GM19468 (cell line): ENCODE measurements around the gene XKR3.
"Not testable (repeated sequence)": the region's sequence is repeated elsewhere in the genome, so short reads cannot be mapped to it uniquely, and the experiment has no call there.

ENCODE experiments used
- ATAC-seq: cut with Tn5 transposase; IDR thresholded peaks from one replicate; pipeline ENCODE4 v1.9.1; 2021; ENCODE audit warnings: mild to moderate bottlenecking, moderate library complexity, moderate number of reproducible peaks; ENCODE audit not compliant: unreplicated experiment; ENCODE audit errors: extremely low read depth

Gene XKR3

GRCh38 chr22:16824716-16825687 is at the start of gene XKR3:
XKR3 (minus strand) TSS chr22:16825411; CDS start chr22:16808073, 17,338 bp downstream.
- ATAC-seq, result no peak

- ATAC-seq, result not testable (repeated sequence)
Observed at GRCh38 chr22:16869640-16870039, 44.4 kb upstream of the XKR3 start.

GRCh38 chr22:16866167-16866566 is 41.0 kb upstream of the XKR3 start:
- no peak for ATAC-seq

GRCh38 chr22:16856851-16857250 is 31.6 kb upstream of the XKR3 start:
- ATAC-seq, result not testable (repeated sequence)

- ATAC-seq, result no peak
Observed at GRCh38 chr22:16854631-16855030, 29.4 kb upstream of the XKR3 start.

- ATAC-seq, result not testable (repeated sequence)
Observed at GRCh38 chr22:16851268-16851996, 26.2 kb upstream of the XKR3 start.

GRCh38 chr22:16847271-16847670 is 22.1 kb upstream of the XKR3 start:
- ATAC-seq, result no peak

GRCh38 chr22:16845881-16846280 is 20.7 kb upstream of the XKR3 start:
- ATAC-seq, result no peak

- ATAC-seq, result no peak
Observed at GRCh38 chr22:16845465-16845864, 20.3 kb upstream of the XKR3 start.

- no peak for ATAC-seq
Observed at GRCh38 chr22:16844529-16844928, 19.3 kb upstream of the XKR3 start.

GRCh38 chr22:16838073-16838472 is 12.9 kb upstream of the XKR3 start:
- ATAC-seq, result no peak

- ATAC-seq, result no peak
Observed at GRCh38 chr22:16834971-16835370, 9.8 kb upstream of the XKR3 start.

- no peak for ATAC-seq
Observed at GRCh38 chr22:16831257-16831656, 6.0 kb upstream of the XKR3 start.

- no peak for ATAC-seq
Observed at GRCh38 chr22:16829985-16830384, 4.8 kb upstream of the XKR3 start.

- ATAC-seq, result no peak
Observed at GRCh38 chr22:16828876-16829275, 3.7 kb upstream of the XKR3 start.

GRCh38 chr22:16827506-16827905 is 2.3 kb upstream of the XKR3 start:
- ATAC-seq, result no peak

- ATAC-seq, result no peak
Observed at GRCh38 chr22:16819249-16819648, 6.0 kb downstream of the XKR3 start.

GRCh38 chr22:16818538-16818937 is 6.7 kb downstream of the XKR3 start:
- no peak for ATAC-seq

- no peak for ATAC-seq
Observed at GRCh38 chr22:16815073-16815472, 10.1 kb downstream of the XKR3 start.

GRCh38 chr22:16810188-16810802 is 14.9 kb downstream of the XKR3 start:
- ATAC-seq, result no peak

GRCh38 chr22:16808744-16809143 is 16.5 kb downstream of the XKR3 start:
- no peak for ATAC-seq
